Calu3 (cell line): Measurements from ENCODE around the gene DNAJC25. TPM values are rescaled to one million over a fixed set of nuclear protein-coding genes. Genes with fewer than 3 reads are reported as not detected.

Experiments used
- BruUV-seq: library from RNA; stranded (reverse); fragments of 400-500 nt; replicated peaks from 2 replicates; lab custom pipeline; 2021; lab: Mats Ljungman, UMichigan
- CTCF ChIA-PET: fragments of 300-600 bp; sonication (Branson Sonifier 250); formaldehyde crosslinking; loops from one replicate; lab custom pipeline; 2022; ENCODE audit warnings: antibody characterized with exemption; lab: Charles Lee
- DNase-seq: peaks from one replicate; pipeline ENCODE4 v3.0.0; 2022
- H3K27ac Mint-ChIP-seq: one replicate; pipeline ENCODE4 v1.8.0; 2022; ENCODE audit warnings: mixed read lengths; ENCODE audit not compliant: unreplicated experiment
- H3K27me3 Mint-ChIP-seq: one replicate; pipeline ENCODE4 v1.8.0; 2022; ENCODE audit warnings: mixed read lengths; ENCODE audit not compliant: unreplicated experiment
- H3K36me3 Mint-ChIP-seq: one replicate; pipeline ENCODE4 v1.8.0; 2022; ENCODE audit warnings: mild to moderate bottlenecking, moderate library complexity, mixed read lengths; ENCODE audit not compliant: insufficient read depth, unreplicated experiment
- H3K4me1 Mint-ChIP-seq: one replicate; pipeline ENCODE4 v1.8.0; 2022; ENCODE audit warnings: mild to moderate bottlenecking, low read depth, mixed read lengths; ENCODE audit not compliant: unreplicated experiment
- H3K4me3 Mint-ChIP-seq: one replicate; pipeline ENCODE4 v1.8.0; 2022; ENCODE audit warnings: mild to moderate bottlenecking, low read depth, moderate library complexity, mixed read lengths; ENCODE audit not compliant: unreplicated experiment
- H3K9me3 Mint-ChIP-seq: one replicate; pipeline ENCODE4 v1.8.0; 2022; ENCODE audit warnings: low read depth, mixed read lengths; ENCODE audit not compliant: unreplicated experiment
- intact Hi-C: fragments of 100-400 bp; cut with micrococcal nuclease; formaldehyde crosslinking; loops from one replicate; pipeline ENCODE4 v1.10.0; 2022; ENCODE audit not compliant: unreplicated experiment
- total RNA-seq: library from RNA; stranded (reverse); gene quantifications from 2 replicates; pipeline ENCODE4 v1.2.3, GENCODE V29; 2022
- TF ChIP-seq, protein P1 (sequence below): fragments of 200-600 bp; IDR thresholded peaks from one replicate; pipeline ENCODE4 v1.8.0; 2022; ENCODE audit warnings: antibody characterized with exemption; ENCODE audit not compliant: unreplicated experiment

The DNAJC25 gene
- total RNA-seq, 1 experiment from 2014 or later = 6.3 TPM

DNA sequence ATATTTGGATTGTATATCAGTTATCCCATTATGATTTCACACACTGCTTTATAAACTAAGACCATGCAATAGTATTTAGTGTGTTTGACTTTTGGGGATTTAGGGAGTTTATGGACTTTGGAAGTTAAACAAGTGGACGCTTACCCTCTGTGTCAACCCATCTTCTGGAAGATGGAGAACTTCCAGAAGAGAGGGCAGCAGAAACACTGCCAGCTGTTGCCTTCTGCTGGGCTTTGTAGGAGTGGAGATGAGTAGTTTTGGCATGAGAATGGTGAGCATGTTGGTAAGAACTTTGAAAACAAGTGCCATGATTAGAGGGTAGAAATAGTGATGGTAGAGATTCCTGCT is 2.2 kb downstream of the DNAJC25 start:
- Mint-ChIP-seq H3K27me3 (no peaks in the 10 kb centered on the region), H3K27ac (no peak overlapping the region), H3K4me3 (peak overlapping the region; percentile 97), H3K36me3 (peaks cover 20% of the 10 kb centered on the region), H3K4me1 (peaks cover 20% of the 10 kb centered on the region), H3K9me3 (no peaks in the 10 kb centered on the region)
- BruUV-seq = no TSS peak
- TF ChIP-seq, protein P1, sequence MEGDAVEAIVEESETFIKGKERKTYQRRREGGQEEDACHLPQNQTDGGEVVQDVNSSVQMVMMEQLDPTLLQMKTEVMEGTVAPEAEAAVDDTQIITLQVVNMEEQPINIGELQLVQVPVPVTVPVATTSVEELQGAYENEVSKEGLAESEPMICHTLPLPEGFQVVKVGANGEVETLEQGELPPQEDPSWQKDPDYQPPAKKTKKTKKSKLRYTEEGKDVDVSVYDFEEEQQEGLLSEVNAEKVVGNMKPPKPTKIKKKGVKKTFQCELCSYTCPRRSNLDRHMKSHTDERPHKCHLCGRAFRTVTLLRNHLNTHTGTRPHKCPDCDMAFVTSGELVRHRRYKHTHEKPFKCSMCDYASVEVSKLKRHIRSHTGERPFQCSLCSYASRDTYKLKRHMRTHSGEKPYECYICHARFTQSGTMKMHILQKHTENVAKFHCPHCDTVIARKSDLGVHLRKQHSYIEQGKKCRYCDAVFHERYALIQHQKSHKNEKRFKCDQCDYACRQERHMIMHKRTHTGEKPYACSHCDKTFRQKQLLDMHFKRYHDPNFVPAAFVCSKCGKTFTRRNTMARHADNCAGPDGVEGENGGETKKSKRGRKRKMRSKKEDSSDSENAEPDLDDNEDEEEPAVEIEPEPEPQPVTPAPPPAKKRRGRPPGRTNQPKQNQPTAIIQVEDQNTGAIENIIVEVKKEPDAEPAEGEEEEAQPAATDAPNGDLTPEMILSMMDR = no peak
- intact Hi-C loops = loop anchor here (10.0 kb wide), 1 partner anchor 91 kb away; no protein-coding TSS in a partner anchor
- CTCF ChIA-PET = no interaction called here
- no peak for DNase-seq

DNA sequence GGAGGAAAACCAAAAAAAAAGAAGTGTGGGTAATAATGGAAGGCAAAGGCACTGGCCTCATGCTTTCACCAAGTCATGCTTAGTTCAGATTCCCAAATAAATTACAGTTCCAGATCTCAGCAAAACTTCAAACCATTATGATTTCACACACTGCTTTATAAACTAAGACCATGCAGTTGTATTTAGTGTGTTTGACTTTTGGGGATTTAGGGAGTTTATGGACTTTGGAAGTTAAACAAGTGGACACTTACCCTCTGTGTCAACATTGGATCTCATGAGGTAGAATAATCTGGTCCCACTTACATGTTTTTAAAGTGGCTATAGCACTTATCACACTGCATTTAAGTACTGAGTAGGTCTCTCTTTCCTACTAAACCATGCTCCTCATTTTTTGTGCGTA is 3.7 kb downstream of the DNAJC25 start:
- intact Hi-C loops = loop anchor here (10.0 kb wide), 1 partner anchor 90 kb away; no protein-coding TSS in a partner anchor
- Mint-ChIP-seq H3K4me3 (no peak overlapping the region), H3K27me3 (no peaks in the 10 kb centered on the region), H3K27ac (no peak overlapping the region), H3K9me3 (no peaks in the 10 kb centered on the region), H3K36me3 (peaks cover 20% of the 10 kb centered on the region), H3K4me1 (peaks cover 20% of the 10 kb centered on the region)
- CTCF ChIA-PET = no interaction called here
- TF ChIP-seq, protein P1 = no peak
- no peak for DNase-seq
- no TSS peak for BruUV-seq

DNA sequence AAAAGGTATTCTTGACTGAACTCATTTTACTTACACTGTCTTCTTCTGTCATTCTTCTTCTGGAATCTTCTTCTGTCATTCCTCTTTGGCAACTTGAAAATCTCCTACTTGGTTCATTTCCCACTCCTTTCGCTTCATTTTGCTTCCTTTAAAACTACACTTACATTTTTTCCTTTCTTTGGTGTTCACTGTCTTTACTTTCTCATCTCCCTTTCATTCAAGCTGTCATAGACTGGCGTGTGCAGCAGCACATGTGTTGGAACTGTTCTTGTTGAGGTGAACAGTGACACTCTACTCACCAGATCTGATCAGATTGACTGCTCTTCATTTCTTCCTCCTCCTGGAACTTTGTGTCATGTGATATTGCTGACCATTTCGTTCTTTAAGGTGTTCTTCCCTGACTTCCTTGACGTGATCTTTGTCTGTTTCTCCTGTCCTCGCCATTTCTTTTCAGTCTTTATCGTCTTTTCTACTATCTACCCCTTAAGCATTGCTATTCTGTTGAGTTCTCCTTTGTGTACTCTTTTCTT is 6.4 kb downstream of the DNAJC25 start:
- no peaks in the 10 kb centered on the region for H3K27me3 Mint-ChIP-seq
- CTCF ChIA-PET = no interaction called here
- no peak overlapping the region for H3K27ac Mint-ChIP-seq
- intact Hi-C loops = loop anchor here (10.0 kb wide), 1 partner anchor 87 kb away; no protein-coding TSS in a partner anchor
- TF ChIP-seq, protein P1 = no peak
- no peak for DNase-seq
- no peak overlapping the region for H3K4me3 Mint-ChIP-seq
- no TSS peak for BruUV-seq
- H3K4me1 Mint-ChIP-seq = peaks cover 20% of the 10 kb centered on the region
- H3K9me3 Mint-ChIP-seq = no peaks in the 10 kb centered on the region
- H3K36me3 Mint-ChIP-seq = no peaks in the 10 kb centered on the region

DNA sequence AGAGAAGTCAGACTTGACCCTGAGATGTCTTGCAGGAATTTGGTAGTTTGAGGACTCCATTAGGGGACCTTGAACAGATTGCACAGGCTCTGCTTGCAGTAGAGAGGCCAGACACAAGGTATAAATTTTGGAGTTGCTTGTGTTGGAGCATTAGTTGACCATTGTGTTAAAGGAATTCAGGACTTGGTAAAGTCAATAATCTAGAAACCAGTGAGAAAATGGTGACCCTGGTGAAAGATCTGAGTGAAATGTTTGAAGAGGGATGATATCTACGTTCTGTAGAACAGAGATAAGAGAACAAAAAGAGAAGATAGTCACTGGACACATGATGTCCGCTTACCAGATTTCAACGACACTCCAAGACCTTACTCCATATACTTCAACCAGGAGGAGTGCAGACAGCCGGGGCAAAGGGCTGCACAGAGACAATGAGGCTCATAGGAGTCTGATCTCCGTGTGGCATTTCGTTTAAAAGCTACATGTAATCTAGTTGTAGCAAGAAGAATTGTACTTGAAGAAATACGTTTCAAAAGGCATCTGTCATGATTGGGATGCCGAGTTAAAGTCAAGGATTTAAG is 13.2 kb downstream of the DNAJC25 start:
- H3K27ac Mint-ChIP-seq = no peak overlapping the region
- no peaks in the 10 kb centered on the region for H3K27me3 Mint-ChIP-seq
- H3K9me3 Mint-ChIP-seq = no peaks in the 10 kb centered on the region
- no peak for DNase-seq
- no peak overlapping the region for H3K4me3 Mint-ChIP-seq
- TF ChIP-seq, protein P1 = no peak
- CTCF ChIA-PET = no interaction called here
- intact Hi-C loops = no loop called here
- no TSS peak for BruUV-seq
- peaks cover 5% of the 10 kb centered on the region for H3K36me3 Mint-ChIP-seq
- no peaks in the 10 kb centered on the region for H3K4me1 Mint-ChIP-seq
